HG03175 (cell line): ENCODE data around the gene MSANTD3.

Source experiments
- ATAC-seq: cut with Tn5 transposase; IDR thresholded peaks from one replicate; pipeline ENCODE4 v1.9.1; 2021; ENCODE audit warnings: mild to moderate bottlenecking, moderate library complexity; ENCODE audit not compliant: unreplicated experiment

MSANTD3 gene

DNA sequence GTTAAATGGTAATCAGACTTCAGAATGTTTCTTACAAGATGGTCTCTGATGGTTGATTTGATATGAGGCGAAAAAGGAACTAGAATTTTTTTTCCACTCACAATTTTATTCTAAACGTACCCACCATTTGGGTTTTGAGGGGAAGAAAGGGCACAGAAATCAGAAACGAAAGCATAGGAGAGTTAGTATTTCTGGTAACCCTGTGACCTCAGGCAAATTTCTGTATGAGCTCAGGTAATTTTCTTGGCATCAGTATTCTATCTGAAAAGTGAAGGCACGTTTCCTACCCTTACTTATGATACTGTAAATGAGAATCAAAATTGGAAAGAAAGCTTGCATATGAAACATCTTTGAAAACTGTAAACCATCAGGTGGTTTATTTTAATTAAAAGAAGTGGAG lies 72.5 kb downstream of the MSANTD3 start:
- no peak for ATAC-seq

DNA sequence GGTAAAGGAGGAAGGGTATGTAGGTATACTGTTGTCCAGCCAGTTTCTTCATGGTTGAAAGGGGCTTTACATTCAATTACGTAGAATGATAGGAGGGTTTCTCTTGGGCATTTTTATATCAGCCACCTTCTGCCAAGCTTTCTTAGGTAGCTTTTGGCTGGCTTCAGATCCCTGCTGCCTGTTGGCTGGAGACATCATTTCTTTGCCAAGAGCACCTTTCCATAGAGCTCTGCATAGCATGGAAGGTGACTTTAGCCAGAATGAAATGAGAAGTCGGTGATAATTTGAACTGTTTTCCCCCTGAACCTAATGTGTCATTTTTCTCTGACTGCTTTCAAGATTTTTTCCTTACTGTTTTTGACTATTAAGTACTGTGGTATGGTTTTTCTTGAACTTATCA lies 72.9 kb downstream of the MSANTD3 start:
- no peak for ATAC-seq
